ENCODE results near the gene CAMTA2. TPM values are rescaled to one million over a fixed set of nuclear protein-coding genes. Genes with fewer than 3 reads are reported as not detected.
"Not testable (repeated sequence)": the region's sequence is repeated elsewhere in the genome, so short reads cannot be mapped to it uniquely, and the experiment has no call there.

The CAMTA2 gene
- total and polyA plus RNA-seq, 5 experiments from 2014 or later = 4.1 to 58.7 (median 18.9) TPM

- ATAC-seq = no peak
- POLR2A ChIA-PET = interaction anchor here (6.9 to 25.2 kb wide), 2 partner anchors 15 to 32 kb away, joined by 179 to 635 read pairs; partner anchors contain the start of genes ENO3, PFN1 and SPAG7
- Mint-ChIP-seq H3K9me3 (no peaks in the 10 kb centered on the region), H3K36me3 (peaks cover 0 to 22% (median 0%) of the 10 kb centered on the region in 3 donors), H3K4me1 (peaks cover 41 to 77% (median 59%) of the 10 kb centered on the region in 4 donors), H3K4me3 (peak overlapping the region in 4 of 10 donors; percentile 0 to 38 (median 22)), H3K27ac (peak overlapping the region in 7 of 10 donors; percentile 26 to 84 (median 69)), H3K27me3 (no peaks in the 10 kb centered on the region)
- no peak for DNase-seq
Observed at GRCh38 chr17:4936436-4936835, 51.0 kb downstream of the CAMTA2 start.

- no peaks in the 10 kb centered on the region for H3K9me3 Mint-ChIP-seq
- DNase-seq (no peak), ATAC-seq (no peak)
- H3K36me3 Mint-ChIP-seq = peaks cover 2 to 25% (median 4%) of the 10 kb centered on the region in 3 donors
- POLR2A ChIA-PET = interaction anchor here (6.9 to 25.2 kb wide), 2 partner anchors 15 to 33 kb away, joined by 179 to 635 read pairs; partner anchors contain the start of genes ENO3, PFN1 and SPAG7
- peaks cover 41 to 72% (median 53%) of the 10 kb centered on the region in 4 donors for H3K4me1 Mint-ChIP-seq
- H3K27me3 Mint-ChIP-seq = no peaks in the 10 kb centered on the region
- peak overlapping the region in 5 of 10 donors; percentile 29 to 84 (median 80) for H3K27ac Mint-ChIP-seq
- no peak overlapping the region for H3K4me3 Mint-ChIP-seq
Observed at GRCh38 chr17:4935650-4936049, 51.8 kb downstream of the CAMTA2 start.

GRCh38 chr17:4934173-4934979, 53.1 kb downstream of the CAMTA2 start:
- H3K4me3 Mint-ChIP-seq = peak overlapping the region in 7 of 10 donors; percentile 37 to 69 (median 52)
- DNase-seq = no peak
- H3K36me3 Mint-ChIP-seq = peaks cover 2 to 30% (median 6%) of the 10 kb centered on the region in 3 donors
- peaks cover 41 to 66% (median 50%) of the 10 kb centered on the region in 4 donors for H3K4me1 Mint-ChIP-seq
- no peaks in the 10 kb centered on the region for H3K27me3 Mint-ChIP-seq
- POLR2A ChIA-PET = interaction anchor here (0.6 to 1.6 kb wide), 7 partner anchors 11 to 177 kb away, joined by 3 to 4 read pairs (median 3); partner anchors contain the start of gene PFN1
- ATAC-seq = peak; percentile 29 to 68
- peak overlapping the region; percentile 41 to 88 (median 62) for H3K27ac Mint-ChIP-seq
- H3K9me3 Mint-ChIP-seq = no peaks in the 10 kb centered on the region

GRCh38 chr17:4933646-4934045, 53.8 kb downstream of the CAMTA2 start:
- DNase-seq (no peak), ATAC-seq (no peak)
- Mint-ChIP-seq H3K27me3 (no peaks in the 10 kb centered on the region), H3K4me1 (peaks cover 38 to 59% (median 42%) of the 10 kb centered on the region in 4 donors), H3K27ac (peak overlapping the region in 6 of 10 donors; percentile 41 to 88 (median 60)), H3K36me3 (peaks cover 2 to 36% (median 6%) of the 10 kb centered on the region in 3 donors), H3K4me3 (peak overlapping the region in 6 of 10 donors; percentile 18 to 69 (median 41)), H3K9me3 (no peaks in the 10 kb centered on the region)
- POLR2A ChIA-PET = interaction anchor here (0.7 to 1.6 kb wide), 5 partner anchors 12 to 177 kb away, joined by 3 to 4 read pairs (median 3); no protein-coding TSS in a partner anchor

- Mint-ChIP-seq H3K4me1 (peaks cover 34 to 52% (median 36%) of the 10 kb centered on the region in 4 donors), H3K4me3 (no peak overlapping the region), H3K27me3 (no peaks in the 10 kb centered on the region), H3K9me3 (no peaks in the 10 kb centered on the region), H3K36me3 (peaks cover 4 to 36% (median 6%) of the 10 kb centered on the region in 3 donors), H3K27ac (peak overlapping the region in 2 of 10 donors; percentile 1 to 82)
- no peak for DNase-seq
- POLR2A ChIA-PET = interaction anchor here (1.8 kb wide), 1 partner anchor 9 kb away, joined by 3 read pairs; no protein-coding TSS in a partner anchor
- ATAC-seq = no peak
Observed at GRCh38 chr17:4932756-4933155, 54.7 kb downstream of the CAMTA2 start.

GRCh38 chr17:4931963-4932362, 55.5 kb downstream of the CAMTA2 start, which contains the start of gene GP1BA:
Gene GP1BA (plus strand): TSS chr17:4932277. CDS start chr17:4932605, 328 bp downstream.
- ATAC-seq = no peak

GRCh38 chr17:4928881-4929280, 58.6 kb downstream of the CAMTA2 start:
- Mint-ChIP-seq H3K27me3 (no peaks in the 10 kb centered on the region), H3K9me3 (no peaks in the 10 kb centered on the region), H3K4me3 (no peak overlapping the region), H3K4me1 (peaks cover 14 to 25% (median 17%) of the 10 kb centered on the region in 4 donors), H3K27ac (peak overlapping the region in 2 of 10 donors; percentile 49 to 66), H3K36me3 (peaks cover 6 to 30% (median 6%) of the 10 kb centered on the region in 3 donors)
- ATAC-seq (no peak), DNase-seq (no peak)
- POLR2A ChIA-PET = interaction anchor here (1.0 kb wide), 1 partner anchor 32 kb away, joined by 3 read pairs; no protein-coding TSS in a partner anchor

More at GRCh38 chr17:4931963-4932362, 55.5 kb downstream of the CAMTA2 start, which contains the start of gene GP1BA:
- Mint-ChIP-seq H3K36me3 (peaks cover 6 to 32% (median 6%) of the 10 kb centered on the region in 3 donors), H3K27me3 (no peaks in the 10 kb centered on the region), H3K4me3 (peak within 1 kb of the TSS in 1 of 10 donors; percentile 26), H3K9me3 (no peaks in the 10 kb centered on the region), H3K4me1 (peaks cover 31 to 46% (median 33%) of the 10 kb centered on the region in 4 donors), H3K27ac (peak within 1 kb of the TSS in 5 of 10 donors; percentile 1 to 82 (median 82))
- no peak for DNase-seq
- POLR2A ChIA-PET = interaction anchor here (0.6 to 1.8 kb wide), 2 partner anchors 9 to 389 kb away, joined by 3 to 9 read pairs; no protein-coding TSS in a partner anchor

- not testable (repeated sequence) for DNase-seq, ATAC-seq, H3K27me3 Mint-ChIP-seq, H3K9me3 Mint-ChIP-seq, H3K4me3 Mint-ChIP-seq
- H3K36me3 Mint-ChIP-seq = peaks cover 6 to 28% (median 6%) of the 10 kb centered on the region in 3 donors
- peak overlapping the region in 1 of 10 donors; percentile 26 for H3K27ac Mint-ChIP-seq
- POLR2A ChIA-PET = interaction anchor here (0.6 kb wide), 1 partner anchor 21 kb away, joined by 3 read pairs; no protein-coding TSS in a partner anchor
- H3K4me1 Mint-ChIP-seq = peaks cover 3 to 12% (median 5%) of the 10 kb centered on the region in 4 donors
Observed at GRCh38 chr17:4926577-4927335, 60.7 kb downstream of the CAMTA2 start.

GRCh38 chr17:4921320-4921719, 66.2 kb downstream of the CAMTA2 start:
- DNase-seq (no peak), ATAC-seq (no peak)
- no peak overlapping the region for H3K27ac Mint-ChIP-seq
- no peaks in the 10 kb centered on the region for H3K36me3 Mint-ChIP-seq
- no peaks in the 10 kb centered on the region for H3K9me3 Mint-ChIP-seq
- POLR2A ChIA-PET = interaction anchor here (0.7 kb wide), 1 partner anchor 898 kb away, joined by 3 read pairs; no protein-coding TSS in a partner anchor
- no peaks in the 10 kb centered on the region for H3K27me3 Mint-ChIP-seq
- peaks cover 0 to 6% (median 3%) of the 10 kb centered on the region in 4 donors for H3K4me1 Mint-ChIP-seq
- no peak overlapping the region for H3K4me3 Mint-ChIP-seq

GRCh38 chr17:4920351-4921048, 67.0 kb downstream of the CAMTA2 start:
- H3K27me3 Mint-ChIP-seq = no peaks in the 10 kb centered on the region
- H3K4me1 Mint-ChIP-seq = peaks cover 0 to 6% (median 3%) of the 10 kb centered on the region in 4 donors
- H3K36me3 Mint-ChIP-seq = no peaks in the 10 kb centered on the region
- no peak for DNase-seq
- H3K4me3 Mint-ChIP-seq = no peak overlapping the region
- POLR2A ChIA-PET = interaction anchor here (0.6 to 1.0 kb wide), 3 partner anchors 19 to 897 kb away, joined by 3 read pairs; no protein-coding TSS in a partner anchor
- no peak for ATAC-seq
- no peaks in the 10 kb centered on the region for H3K9me3 Mint-ChIP-seq
- no peak overlapping the region for H3K27ac Mint-ChIP-seq

GRCh38 chr17:4919511-4920047, 67.9 kb downstream of the CAMTA2 start:
- no peaks in the 10 kb centered on the region for H3K36me3 Mint-ChIP-seq
- H3K27me3 Mint-ChIP-seq = no peaks in the 10 kb centered on the region
- H3K9me3 Mint-ChIP-seq = no peaks in the 10 kb centered on the region
- peaks cover 0 to 6% (median 3%) of the 10 kb centered on the region in 4 donors for H3K4me1 Mint-ChIP-seq
- no peak overlapping the region for H3K27ac Mint-ChIP-seq
- DNase-seq (no peak), ATAC-seq (no peak)
- POLR2A ChIA-PET = interaction anchor here (0.6 to 0.7 kb wide), 3 partner anchors 195 to 396 kb away, joined by 3 to 5 read pairs (median 4); no protein-coding TSS in a partner anchor
- H3K4me3 Mint-ChIP-seq = no peak overlapping the region
